ENCODE data around the gene STX1A.
"Not testable (repeated sequence)": the region's sequence is repeated elsewhere in the genome, so short reads cannot be mapped to it uniquely, and the experiment has no call there.

STX1A gene

GRCh38 chr7:73683056-73683787 is 36.2 kb downstream of the STX1A start, which contains the start of the genes BUD23 and DNAJC30:
Gene BUD23, plus strand, starts transcription at chr7:73683597. Its CDS starts 29 bp downstream, at chr7:73683626.
Gene DNAJC30, minus strand, starts transcription at chr7:73683453. Its CDS starts 30 bp downstream, at chr7:73683423.
- DNase-seq (ENCODE audit: low read depth): peak; percentile 96

- no peak for DNase-seq (ENCODE audit: low read depth)
These were observed 36.8 kb downstream of the STX1A start for GRCh38 chr7:73682745-73683055.

- DNase-seq (ENCODE audit: low read depth): no peak
These were observed 38.4 kb downstream of the STX1A start for GRCh38 chr7:73681031-73681430.

- no peak for DNase-seq (ENCODE audit: low read depth)
These were observed 39.0 kb downstream of the STX1A start for GRCh38 chr7:73680501-73680900.

GRCh38 chr7:73679709-73680108 is 39.8 kb downstream of the STX1A start:
- no peak for DNase-seq (ENCODE audit: low read depth)

- DNase-seq (ENCODE audit: low read depth): no peak
These were observed 40.6 kb downstream of the STX1A start for GRCh38 chr7:73678862-73679261.

DNA sequence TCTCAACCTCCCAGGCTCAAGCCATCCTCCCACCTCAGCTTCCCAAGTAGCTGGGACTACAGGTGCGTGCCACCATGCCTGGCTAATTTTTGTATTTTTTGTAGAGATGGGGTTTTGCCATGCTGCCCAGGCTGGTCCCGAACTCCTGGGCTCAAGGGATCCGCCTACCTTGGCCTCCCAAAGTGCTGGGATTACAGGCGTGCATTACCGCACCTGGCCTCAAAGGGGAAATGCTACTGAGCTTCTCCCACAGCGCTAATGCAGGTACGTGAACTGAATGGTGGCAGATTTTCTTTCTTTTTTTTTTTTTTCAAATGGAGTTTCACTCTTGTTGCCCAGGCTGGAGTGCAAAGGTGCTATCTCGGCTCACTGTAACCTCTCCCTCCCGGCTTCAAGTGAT is 43.4 kb downstream of the STX1A start:
- DNase-seq (ENCODE audit: low read depth): not testable (repeated sequence)

GRCh38 chr7:73674468-73675124 is 44.9 kb downstream of the STX1A start:
- DNase-seq (ENCODE audit: low read depth): no peak

DNA sequence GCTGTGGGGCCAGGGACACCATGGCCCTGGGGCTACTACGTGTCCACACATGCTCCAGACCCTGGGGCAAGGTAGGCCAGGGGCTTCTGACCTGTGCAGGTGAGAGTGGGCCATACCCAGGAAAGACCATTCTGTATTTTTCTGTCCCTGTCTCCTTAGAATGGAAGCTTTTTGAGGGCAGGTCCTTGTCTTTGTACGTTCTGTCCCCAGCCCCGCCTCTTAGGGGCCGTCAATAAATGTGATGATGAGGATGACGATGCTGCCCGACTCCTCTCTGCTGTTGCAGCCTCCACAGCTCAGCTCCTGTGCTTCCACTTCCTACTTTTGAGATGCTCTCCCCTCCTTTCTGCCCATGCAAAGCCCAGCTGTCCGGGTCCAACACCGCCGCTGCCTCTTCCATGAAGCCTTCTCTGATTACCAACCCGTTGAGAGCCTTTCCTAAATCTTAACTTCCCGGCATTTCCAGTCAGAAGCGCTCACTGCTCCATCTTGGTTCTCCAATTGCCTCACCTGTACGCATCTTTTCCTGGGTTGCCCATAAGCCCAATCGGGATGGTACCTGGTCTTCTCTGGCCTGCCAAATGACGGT is 47.5 kb downstream of the STX1A start:
- DNase-seq (ENCODE audit: low read depth): no peak

DNA sequence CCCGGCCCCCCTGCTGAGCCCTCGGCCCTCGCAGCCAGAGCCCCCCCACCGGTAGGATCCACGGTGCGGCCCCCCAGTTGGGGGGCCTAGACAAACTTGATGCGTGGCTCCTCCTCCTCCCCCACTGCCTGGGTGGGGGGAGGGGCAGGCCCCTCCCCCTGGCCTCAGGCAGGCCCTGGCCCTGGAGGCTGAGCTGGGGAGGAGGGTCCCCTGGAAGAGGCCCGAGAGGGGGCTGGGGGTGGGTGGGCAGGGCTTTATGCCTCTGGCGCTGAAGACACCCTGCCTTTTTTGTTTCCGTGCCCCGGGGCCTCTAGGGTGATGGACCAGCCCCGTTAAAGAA is 48.2 kb downstream of the STX1A start:
- DNase-seq (ENCODE audit: low read depth): no peak

GRCh38 chr7:73669858-73670385 is 49.5 kb downstream of the STX1A start:
- no peak for DNase-seq (ENCODE audit: low read depth)

GRCh38 chr7:73669288-73669701 is 50.2 kb downstream of the STX1A start:
- no peak for DNase-seq (ENCODE audit: low read depth)

DNA sequence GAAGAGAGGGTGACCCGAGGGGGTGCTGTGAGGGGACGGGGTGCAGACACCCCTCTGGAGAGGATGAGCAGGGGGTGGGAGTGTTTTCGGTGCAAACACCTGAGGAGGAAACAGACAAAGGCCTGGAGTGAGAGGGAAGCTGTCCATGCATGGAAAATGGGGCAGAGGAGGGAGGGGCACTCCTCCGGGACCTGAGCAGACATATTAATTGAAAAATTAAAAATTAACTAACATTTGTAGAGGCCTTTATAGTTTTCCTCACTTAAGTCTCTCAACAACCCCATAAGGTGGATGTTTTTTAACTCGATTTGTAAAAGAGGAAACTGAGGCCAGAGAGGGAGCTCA is 50.6 kb downstream of the STX1A start:
- DNase-seq (ENCODE audit: low read depth): no peak

DNA sequence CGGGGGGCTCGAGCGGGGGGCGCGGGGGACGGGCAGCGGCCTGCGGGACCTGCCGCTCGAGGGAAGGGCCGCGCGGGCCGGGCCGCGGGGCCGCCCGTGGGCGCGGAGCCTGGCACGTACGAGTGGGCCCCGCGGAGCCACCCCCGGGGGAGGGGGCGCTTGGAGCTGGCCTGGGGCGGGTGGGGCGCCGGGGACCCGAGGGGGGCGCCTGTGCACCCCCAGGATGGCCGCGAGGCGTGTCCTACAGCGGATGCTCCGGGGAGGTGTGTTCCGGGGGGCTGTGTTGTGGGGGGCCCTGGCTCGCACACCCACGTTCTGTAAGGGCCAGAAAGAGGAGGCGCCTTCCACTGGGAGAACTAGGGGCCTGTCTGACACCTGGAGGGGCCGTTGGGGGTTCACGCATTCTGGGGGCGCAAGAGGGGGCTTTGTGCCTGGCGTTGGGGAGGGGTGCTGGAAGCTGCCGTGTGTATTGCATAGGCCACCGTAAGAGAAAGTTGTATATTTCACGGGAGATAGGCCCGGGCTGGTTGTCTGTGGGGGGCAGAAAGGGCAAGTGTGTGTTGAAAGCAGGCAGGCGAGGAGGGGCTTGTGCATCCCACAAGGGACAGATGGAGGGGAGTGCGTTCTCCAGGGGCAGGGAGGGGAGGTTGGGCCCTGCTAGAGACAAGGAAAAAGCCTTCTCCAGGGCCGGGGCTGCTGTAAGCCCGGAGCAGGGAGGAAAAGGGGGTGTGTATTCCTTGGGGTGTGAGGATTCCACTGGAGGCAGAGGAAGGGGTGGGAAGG is 51.2 kb downstream of the STX1A start:
- no peak for DNase-seq (ENCODE audit: low read depth)

DNA sequence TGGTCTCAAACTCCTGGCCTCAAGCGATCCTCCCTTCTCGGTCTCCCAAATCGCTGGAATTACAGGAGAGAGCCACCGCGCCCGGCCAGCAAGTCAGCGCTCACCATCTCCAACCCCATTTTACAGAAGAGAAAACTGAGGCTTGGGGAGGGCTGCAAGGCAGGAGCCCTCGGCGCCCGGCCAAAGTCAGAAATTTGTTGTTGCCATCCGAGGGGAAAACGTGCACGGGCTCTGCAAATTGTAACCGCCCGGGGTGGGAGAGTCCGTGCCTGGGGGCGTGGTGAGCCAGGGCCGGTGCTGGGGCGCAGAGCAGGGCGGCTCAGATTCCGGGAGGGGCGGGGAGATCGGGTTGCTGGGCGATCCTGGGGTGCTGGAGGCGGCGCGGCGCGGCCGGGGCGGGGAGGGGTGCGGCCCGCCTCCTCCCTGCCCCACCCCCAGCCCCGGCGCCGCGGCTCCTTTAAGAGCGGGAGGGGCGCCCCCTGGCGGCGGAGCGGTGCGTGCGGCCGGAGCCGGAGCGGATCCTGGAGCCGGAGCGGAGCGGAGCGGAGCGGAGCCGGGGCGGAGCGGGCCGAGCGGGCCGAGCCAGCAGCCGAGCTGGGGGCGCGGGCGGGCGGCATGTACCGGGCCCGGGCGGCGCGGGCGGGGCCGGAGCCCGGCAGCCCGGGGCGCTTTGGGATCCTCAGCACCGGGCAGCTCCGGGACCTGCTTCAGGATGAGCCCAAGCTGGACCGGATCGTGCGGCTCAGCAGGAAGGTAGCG is 51.9 kb downstream of the STX1A start, which contains the start of gene VPS37D:
Gene VPS37D (plus strand): TSS at position 488 of the 759 bp plus-strand sequence. CDS start 128 bp downstream, at position 616.
- peak; percentile 86 for DNase-seq (ENCODE audit: low read depth)

GRCh38 chr7:73663033-73663432 is 56.4 kb downstream of the STX1A start:
- no peak for DNase-seq (ENCODE audit: low read depth)

- DNase-seq (ENCODE audit: low read depth): not testable (repeated sequence)
These were observed 58.9 kb downstream of the STX1A start for GRCh38 chr7:73660594-73660993.

DNA sequence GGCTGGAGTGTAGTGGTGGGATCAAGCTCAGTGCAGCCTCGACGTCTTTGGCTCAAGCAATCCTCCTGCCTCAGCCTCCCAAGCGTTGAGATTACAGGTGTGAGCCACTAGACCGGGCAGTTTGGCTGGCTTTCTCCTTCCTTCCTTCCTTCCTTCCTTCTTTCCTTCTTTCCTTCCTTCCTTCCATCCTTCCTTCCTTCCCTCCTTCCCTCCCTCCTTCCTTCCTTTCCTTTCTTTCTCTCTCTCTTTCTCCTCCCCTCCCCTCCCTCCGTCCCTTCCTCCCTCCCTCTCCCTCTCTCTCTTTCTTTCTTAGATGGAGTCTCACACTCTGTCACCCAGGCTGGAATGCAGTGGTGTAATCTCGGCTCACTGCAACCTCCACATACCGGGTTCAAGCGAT is 59.5 kb downstream of the STX1A start:
- DNase-seq (ENCODE audit: low read depth): no peak

- not testable (repeated sequence) for DNase-seq (ENCODE audit: low read depth)
These were observed 64.2 kb downstream of the STX1A start for GRCh38 chr7:73655309-73655708.

DNA sequence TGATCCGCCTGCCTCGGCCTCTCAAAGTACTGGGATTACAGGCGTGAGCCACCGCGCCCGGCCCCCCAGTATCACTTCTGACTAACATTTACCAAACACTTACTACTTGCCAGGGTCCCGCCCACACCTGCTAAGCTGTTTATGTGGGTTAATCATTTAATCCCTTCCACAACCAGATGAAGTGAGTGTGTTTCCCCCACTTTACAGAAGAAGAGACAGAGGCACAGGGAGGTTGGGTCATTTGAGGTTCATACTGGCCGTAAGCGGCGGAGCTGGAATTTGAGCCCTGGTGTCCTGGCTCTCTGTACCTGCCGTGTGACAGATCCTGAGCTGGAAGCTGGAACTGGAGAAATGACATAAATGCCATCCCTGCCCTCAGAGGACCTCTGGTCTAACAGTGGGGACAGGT is 66.9 kb downstream of the STX1A start:
- no peak for DNase-seq (ENCODE audit: low read depth)

- no peak for DNase-seq (ENCODE audit: low read depth)
These were observed 68.9 kb downstream of the STX1A start for GRCh38 chr7:73650524-73650923.

DNA sequence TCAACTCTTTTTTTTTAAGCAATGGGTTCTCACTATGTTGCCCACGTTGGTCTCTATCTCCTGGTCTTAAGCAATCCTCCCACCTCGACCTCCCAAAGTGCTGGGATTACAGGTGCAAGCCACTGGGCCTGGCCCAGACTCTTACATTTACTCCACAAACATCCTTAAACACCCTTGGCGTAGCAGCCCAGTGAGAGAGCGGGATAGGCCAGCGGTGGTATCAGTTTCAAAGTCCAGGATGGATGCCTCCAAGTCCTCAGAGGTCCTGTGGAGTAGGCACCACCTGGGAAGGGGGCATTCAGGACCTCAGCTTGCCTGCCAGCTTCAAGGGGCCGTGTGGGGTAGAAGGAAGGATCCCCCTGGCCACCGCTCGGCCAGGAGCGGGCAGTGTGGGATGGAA is 69.9 kb downstream of the STX1A start:
- no peak for DNase-seq (ENCODE audit: low read depth)
